ENCODE data around the gene EPHA8. TPM values are rescaled to one million over a fixed set of nuclear protein-coding genes. Genes with fewer than 3 reads are reported as not detected.

EPHA8 gene
- total RNA-seq, 1 donor, result not detected

DNA sequence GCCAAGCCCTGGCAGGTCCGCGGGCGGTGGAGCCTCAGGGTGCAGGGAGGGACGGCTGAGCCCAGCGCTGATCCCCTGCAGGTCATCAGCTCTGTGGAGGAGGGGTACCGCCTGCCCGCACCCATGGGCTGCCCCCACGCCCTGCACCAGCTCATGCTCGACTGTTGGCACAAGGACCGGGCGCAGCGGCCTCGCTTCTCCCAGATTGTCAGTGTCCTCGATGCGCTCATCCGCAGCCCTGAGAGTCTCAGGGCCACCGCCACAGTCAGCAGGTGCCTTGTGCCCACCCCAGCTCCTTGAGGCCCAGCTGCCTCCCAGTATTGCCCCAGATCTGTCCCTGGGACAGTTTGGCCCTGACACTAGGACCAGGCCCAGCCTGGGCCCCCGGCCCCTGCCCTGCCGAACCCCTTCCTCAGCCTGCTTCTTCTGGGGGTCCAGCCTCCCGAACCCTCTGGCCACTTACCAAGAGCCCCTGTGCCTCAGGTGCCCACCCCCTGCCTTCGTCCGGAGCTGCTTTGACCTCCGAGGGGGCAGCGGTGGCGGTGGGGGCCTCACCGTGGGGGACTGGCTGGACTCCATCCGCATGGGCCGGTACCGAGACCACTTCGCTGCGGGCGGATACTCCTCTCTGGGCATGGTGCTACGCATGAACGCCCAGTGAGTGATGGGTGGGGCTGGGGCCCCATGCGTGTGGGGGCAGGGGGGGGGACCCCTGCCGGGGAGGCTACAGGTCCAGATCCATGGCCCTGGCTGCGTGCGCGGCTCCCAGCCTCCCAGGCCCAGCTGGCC lies 37.7 kb downstream of the EPHA8 start:
- no peak overlapping the region for H3K4me3 ChIP-seq (ENCODE audit: low read depth, low read length)
- TF ChIP-seq, protein P1, sequence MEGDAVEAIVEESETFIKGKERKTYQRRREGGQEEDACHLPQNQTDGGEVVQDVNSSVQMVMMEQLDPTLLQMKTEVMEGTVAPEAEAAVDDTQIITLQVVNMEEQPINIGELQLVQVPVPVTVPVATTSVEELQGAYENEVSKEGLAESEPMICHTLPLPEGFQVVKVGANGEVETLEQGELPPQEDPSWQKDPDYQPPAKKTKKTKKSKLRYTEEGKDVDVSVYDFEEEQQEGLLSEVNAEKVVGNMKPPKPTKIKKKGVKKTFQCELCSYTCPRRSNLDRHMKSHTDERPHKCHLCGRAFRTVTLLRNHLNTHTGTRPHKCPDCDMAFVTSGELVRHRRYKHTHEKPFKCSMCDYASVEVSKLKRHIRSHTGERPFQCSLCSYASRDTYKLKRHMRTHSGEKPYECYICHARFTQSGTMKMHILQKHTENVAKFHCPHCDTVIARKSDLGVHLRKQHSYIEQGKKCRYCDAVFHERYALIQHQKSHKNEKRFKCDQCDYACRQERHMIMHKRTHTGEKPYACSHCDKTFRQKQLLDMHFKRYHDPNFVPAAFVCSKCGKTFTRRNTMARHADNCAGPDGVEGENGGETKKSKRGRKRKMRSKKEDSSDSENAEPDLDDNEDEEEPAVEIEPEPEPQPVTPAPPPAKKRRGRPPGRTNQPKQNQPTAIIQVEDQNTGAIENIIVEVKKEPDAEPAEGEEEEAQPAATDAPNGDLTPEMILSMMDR (IDR thresholded peaks at IDR 0.05; ENCODE audit: insufficient read depth, low read length), result no peak
- no peak for DNase-seq (ENCODE audit: low read depth)

DNA sequence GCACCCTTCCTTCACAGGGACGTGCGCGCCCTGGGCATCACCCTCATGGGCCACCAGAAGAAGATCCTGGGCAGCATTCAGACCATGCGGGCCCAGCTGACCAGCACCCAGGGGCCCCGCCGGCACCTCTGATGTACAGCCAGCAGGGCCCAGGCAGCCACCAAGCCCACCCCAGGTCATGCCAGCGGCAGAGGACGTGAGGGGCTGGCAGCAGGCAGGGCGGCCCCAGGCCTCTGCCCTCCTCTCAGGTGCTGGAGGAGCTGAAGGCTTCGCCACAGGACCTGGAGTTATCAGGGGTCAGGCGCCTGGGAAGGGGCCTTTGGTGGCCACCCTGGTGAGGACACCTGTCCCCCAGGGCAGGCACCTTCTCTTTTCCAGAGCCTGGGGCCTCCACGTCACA lies 38.3 kb downstream of the EPHA8 start:
- TF ChIP-seq, protein P1 (IDR thresholded peaks at IDR 0.05; ENCODE audit: insufficient read depth, low read length), result no peak
- no peak for DNase-seq (ENCODE audit: low read depth)
- H3K4me3 ChIP-seq (ENCODE audit: low read depth, low read length), result no peak overlapping the region

DNA sequence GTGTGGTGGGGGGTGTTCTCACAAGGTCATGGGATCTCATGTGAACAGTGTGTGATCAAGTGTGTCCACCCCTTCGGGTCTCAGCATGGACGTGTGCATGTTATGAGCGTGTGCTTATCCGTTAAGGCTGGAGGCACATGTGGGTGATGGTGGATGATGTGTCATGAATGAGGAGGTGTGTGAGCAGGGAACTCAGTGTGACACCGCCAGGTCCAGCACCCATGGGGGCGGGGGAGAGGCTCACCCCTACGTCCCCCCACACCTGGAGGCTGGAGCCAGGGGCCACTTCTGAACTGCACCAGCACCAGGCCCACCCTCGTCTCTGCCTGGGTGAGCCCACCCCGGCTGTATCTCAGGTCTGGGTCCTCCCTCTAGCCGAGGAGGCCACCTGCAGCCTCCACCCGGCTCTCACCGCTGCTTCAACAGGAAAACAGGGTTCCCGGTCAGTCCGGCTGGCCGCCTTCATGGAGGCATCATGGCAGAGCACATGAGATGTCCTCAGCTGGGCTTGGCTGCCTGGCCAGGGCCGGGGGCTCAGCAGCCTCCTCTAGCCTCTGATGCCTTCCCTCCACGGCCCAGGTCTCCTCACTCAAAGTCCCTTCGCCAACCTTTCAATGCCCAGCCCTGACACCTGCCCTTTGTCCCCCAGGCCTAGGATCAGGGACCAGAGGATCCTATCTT lies 38.9 kb downstream of the EPHA8 start:
- H3K4me3 ChIP-seq (ENCODE audit: low read depth, low read length), result no peak overlapping the region
- no peak for DNase-seq (ENCODE audit: low read depth)
- TF ChIP-seq, protein P1 (IDR thresholded peaks at IDR 0.05; ENCODE audit: insufficient read depth, low read length), result no peak

DNA sequence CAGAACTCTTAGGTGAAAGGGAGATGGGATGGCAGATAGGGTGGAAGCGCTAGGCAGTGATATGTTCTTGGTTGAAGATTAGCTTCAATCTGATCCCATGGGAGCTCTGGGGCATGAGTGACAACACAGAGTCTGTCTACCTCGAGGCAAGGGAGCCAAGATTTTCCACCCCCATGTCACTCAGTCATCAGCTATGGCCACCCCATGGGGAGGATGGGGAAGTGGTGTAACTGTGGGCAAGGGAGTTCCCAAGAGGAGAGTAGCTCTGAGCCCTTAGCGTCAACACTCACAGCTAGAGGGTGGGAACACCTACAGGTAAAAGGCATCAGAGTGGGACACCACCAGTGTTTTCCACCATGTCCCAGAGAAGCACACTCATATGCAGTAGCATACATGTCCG lies 42.9 kb downstream of the EPHA8 start:
- TF ChIP-seq, protein P1 (IDR thresholded peaks at IDR 0.05; ENCODE audit: insufficient read depth, low read length), result no peak
- DNase-seq (ENCODE audit: low read depth), result no peak

DNA sequence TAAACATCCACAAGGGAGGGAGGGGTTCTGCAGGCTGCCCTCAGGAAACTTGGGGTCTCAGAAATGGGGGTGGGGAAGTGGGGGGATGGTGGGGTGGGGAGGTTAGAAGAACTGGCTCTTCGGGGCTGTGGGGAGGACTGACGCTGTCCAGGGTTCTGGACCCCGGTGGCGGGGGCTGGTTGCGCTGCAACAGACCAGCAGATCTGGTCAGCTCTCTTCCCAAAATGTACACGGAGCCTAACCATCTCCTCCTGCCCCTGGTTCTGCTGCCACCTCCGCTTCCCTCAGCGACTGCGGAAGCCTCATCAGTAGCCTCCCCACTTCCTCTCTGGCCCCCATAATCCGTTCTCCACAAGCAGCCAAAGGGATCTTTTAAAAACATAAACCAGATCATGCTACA lies 43.9 kb downstream of the EPHA8 start:
- H3K4me3 ChIP-seq (ENCODE audit: low read depth, low read length), result no peak overlapping the region
- no peak for DNase-seq (ENCODE audit: low read depth)
- TF ChIP-seq, protein P1 (IDR thresholded peaks at IDR 0.05; ENCODE audit: insufficient read depth, low read length), result no peak

More for the DNA sequence above, 42.9 kb downstream of the EPHA8 start:
- H3K4me3 ChIP-seq (ENCODE audit: low read depth, low read length), result no peak overlapping the region

DNA sequence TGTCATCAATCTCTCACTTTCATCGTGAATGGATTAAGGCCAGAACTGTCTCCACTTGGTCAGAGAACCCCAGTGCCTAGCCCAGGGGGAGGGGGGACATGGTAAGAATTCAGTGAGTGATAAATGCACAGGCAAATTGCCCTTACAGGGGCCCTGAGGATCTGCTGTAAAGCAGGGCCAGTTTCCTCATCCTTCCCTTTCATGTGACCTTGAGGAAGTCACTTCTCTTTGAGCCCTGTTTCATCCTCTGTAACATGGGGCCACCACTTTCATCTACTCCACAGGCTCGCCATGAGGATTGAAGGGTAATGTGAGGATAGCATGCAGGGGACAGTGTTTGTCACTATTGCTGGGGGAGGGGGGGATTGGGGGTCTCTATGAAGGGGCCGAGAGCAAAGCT lies 45.1 kb downstream of the EPHA8 start:
- TF ChIP-seq, protein P1 (IDR thresholded peaks at IDR 0.05; ENCODE audit: insufficient read depth, low read length), result no peak
- DNase-seq (ENCODE audit: low read depth), result no peak
- H3K4me3 ChIP-seq (ENCODE audit: low read depth, low read length), result no peak overlapping the region
